IPS DF 4.7 (cell line): ENCODE results near the gene COX4I1.
"Not testable (repeated sequence)": the region's sequence is repeated elsewhere in the genome, so short reads cannot be mapped to it uniquely, and the experiment has no call there.

Experiments
- DNase-seq: peaks from one replicate; pipeline ENCODE4 v3.0.0-alpha.2; 2013; ENCODE audit warnings: low spot score; ENCODE audit errors: extremely low read depth

Gene COX4I1

DNA sequence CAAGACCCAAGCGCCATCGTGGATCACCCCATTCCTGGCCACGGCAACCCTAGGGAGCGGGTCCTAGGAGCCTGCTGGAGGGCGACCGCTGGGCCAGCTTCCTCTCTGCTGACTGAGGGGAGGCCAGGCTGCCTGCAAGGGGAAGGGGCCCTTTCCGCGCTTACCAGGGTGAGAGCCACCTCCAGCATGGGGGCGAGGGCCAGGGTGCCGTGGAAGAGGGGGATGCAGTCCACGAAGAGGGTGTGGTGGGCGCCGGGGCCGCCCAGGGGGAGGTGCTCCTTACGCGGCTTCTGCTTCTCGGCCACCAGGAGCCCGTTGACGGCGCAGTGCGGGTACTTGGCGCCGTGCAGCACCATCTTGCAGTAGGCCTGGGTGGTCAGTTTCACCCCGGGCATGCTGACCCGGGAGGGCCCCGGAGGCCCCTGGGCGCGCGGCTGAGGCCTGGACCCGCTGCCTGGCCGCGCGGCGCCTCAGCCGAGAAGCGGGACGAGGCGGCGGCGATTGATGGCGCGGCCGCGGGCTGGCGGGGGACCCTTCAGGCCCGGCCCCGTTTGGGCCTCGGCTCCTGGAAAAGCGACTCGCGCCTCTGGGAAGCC lies 496 bp upstream of the COX4I1 start:
- DNase-seq, result no peak

- no peak for DNase-seq
These were observed 800 bp downstream of the COX4I1 start for GRCh38 chr16:85800321-85800669.

DNA sequence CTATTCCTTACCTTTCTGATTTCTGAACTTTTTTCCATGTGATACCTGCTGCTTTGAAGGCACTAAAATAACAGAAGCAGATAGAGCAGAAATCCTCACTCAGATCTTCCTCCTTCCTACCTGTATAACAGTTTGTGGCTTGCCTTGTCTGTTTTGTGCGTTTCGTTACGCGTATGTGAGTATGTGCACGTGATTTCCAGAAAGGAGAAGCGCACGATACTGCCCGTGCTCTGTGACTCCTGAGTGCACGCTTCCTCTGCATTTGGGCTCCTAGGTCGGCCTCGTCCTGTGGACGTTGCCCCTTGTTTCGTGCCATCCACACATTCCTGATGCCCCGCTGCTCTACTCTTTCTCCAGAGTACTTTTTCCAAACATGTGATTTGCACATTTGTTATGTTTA lies 4.1 kb downstream of the COX4I1 start:
- no peak for DNase-seq

DNA sequence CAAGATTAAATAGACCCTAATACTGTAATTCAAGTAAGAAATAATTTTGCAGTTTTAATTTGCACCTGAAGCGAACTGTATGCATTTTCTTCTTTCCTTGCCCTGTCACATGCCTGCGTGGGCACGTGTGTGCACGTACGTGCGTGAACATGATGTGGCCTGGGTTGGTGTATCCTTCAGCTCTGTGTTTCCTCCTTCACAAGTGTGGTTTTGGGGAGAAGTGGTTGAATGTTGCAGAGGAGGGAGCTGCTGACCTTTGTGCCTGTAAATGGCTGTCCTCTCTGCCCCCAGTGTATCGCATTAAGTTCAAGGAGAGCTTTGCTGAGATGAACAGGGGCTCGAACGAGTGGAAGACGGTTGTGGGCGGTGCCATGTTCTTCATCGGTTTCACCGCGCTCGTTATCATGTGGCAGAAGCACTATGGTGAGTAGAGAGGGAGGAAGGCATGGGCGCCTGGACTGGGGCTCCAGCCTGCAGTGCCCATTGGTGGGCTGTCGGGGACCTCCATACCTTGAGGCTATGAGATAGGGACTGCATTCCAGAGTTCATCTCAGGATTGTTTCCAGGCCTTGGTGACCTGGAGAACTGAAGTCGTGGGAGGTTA lies 6.0 kb downstream of the COX4I1 start:
- DNase-seq, result no peak

DNA sequence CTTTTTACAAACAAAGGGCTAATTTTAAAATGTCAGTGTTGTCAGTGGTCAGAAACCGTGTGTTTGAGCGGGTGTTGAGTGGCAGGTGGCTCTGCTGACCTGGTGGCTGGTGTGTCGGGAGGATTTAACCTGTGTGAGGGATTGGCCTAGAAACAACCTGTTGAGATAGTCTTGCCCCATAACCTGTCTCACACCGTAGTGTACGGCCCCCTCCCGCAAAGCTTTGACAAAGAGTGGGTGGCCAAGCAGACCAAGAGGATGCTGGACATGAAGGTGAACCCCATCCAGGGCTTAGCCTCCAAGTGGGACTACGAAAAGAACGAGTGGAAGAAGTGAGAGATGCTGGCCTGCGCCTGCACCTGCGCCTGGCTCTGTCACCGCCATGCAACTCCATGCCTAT lies 7.0 kb downstream of the COX4I1 start:
- DNase-seq, result no peak

DNA sequence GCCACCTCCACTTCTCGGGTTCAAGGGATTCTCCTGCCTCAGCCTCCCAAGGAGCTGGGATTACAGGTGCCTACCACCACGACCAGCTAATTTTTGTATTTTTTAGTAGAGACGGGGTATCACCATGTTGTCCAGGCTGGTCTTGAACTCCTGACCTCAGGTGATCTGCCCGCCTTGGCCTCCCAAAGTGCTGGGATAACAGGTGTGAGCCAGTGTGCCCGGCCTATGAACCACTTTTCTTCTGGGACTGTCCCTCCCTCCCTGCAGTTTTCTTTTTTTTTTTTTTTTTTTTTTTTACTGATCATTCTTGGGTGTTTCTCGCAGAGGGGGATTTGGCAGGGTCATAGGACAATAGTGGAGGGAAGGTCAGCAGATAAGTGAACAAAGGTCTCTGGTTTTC lies 7.8 kb downstream of the COX4I1 start:
- DNase-seq, result not testable (repeated sequence)

DNA sequence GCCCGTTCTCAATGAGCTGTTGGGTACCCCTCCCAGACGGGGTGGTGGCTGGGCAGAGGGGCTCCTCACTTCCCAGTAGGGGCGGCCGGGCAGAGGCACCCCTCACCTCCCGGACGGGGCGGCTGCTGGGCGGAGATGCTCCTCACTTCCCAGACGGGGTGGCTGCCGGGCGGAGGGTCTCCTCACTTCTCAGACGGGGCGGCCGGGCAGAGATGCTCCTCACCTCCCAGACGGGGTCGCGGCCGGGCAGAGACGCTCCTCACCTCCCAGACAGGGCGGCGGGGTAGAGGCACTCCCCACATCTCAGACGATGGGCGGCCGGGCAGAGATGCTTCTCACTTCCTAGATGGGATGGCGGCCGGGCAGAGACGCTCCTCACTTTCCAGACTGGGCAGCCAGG lies 8.6 kb downstream of the COX4I1 start:
- not testable (repeated sequence) for DNase-seq

- DNase-seq, result no peak
These were observed 9.4 kb downstream of the COX4I1 start for GRCh38 chr16:85808926-85809325.

- DNase-seq, result no peak
These were observed 10.2 kb downstream of the COX4I1 start for GRCh38 chr16:85809645-85810044.

DNA sequence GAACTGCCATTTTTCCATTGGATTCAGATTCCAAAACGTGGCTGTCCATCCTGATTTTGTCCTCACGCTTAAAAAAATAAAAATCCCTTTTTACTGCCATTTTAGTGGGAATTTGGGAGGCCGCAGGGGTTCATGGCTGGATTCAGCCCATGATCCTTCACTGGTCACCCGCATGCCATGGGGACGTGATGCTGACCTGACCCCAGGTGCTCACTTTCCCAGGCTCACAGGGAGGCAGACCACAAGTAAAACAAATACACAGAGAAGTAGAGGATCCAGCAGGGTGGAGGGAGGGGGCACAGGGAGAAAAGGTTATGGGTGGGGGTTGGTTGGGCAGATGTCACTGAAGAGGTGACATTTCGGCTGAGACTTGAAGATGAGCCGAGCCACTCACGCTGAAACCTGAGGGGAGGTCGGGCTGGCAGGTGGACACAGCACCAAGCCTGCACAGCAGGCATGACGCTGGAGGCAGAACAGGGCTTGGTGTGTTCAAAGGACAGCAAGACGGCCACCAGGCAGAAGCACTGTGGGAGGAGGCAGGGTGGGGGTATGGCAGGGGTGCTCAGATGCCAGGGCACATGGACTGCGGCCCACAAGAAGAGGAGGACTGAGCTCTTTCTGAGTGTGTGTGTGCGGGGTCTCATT lies 10.7 kb downstream of the COX4I1 start:
- no peak for DNase-seq

DNA sequence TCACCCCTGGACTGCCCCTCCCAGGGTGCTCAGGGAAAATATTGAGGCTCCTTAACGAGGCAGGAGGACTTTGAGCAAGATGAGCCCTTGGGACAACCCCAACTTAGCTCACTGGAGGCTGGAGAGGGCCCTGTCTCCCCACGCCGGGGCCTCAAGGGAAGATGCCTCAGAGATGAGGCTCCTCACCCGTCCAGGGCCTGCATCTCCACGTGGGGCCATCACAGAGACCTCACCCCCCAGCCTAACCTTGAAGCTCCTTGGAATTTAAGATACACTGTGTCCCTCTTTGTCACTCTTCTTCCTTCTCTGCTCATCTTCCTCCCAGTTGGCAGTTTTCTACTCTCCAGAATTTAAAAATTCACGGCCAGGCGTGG lies 11.2 kb downstream of the COX4I1 start:
- DNase-seq, result no peak

- DNase-seq, result no peak
These were observed 12.7 kb downstream of the COX4I1 start for GRCh38 chr16:85812031-85812807.

DNA sequence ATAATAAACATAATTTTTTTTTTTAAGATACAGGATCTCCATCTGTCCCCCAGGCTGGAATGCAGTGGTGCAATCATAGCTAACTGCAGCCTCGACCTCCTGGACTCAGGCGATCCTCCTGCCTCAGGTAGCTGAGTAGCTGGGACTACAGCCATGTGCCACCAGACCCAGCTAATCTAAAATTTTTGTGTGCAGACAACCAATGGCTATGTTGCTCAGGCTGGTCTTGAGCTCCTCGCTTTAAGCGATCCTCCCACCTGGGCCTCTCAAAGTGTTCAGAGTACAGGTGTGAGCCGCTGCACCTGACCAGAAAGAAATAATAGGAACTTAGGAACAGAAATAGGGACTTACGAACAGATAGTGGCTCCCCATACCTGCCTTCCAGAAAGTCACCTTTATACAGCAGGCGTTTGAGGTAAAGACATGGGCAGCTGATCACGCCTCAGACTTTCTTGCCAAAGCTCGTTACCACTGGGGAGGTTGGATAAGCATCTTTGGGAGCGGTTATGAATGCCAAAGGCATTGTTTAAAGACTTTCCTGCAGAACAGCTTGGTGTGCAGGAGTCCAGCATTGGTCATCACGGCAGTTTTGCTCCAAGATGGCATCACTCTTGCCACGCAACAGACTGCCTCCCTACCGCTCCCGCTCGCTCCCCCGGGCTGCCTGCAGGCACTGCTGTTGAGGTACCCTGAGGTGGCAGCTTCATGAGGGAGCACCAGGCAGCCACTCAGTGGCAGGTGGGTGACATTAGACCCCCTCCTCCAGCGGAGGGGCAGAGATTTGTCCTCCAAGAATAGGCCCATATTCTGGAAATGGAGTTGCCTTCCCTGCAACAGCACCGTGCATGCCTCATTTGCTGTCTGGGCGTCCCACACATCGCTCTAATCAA lies 13.6 kb downstream of the COX4I1 start:
- no peak for DNase-seq

GRCh38 chr16:85816159-85816558 lies 16.7 kb downstream of the COX4I1 start:
- DNase-seq, result no peak

GRCh38 chr16:85817195-85817594 lies 17.7 kb downstream of the COX4I1 start:
- not testable (repeated sequence) for DNase-seq

- peak; percentile 93 for DNase-seq
These were observed 19.8 kb downstream of the COX4I1 start for GRCh38 chr16:85819245-85819644.

DNA sequence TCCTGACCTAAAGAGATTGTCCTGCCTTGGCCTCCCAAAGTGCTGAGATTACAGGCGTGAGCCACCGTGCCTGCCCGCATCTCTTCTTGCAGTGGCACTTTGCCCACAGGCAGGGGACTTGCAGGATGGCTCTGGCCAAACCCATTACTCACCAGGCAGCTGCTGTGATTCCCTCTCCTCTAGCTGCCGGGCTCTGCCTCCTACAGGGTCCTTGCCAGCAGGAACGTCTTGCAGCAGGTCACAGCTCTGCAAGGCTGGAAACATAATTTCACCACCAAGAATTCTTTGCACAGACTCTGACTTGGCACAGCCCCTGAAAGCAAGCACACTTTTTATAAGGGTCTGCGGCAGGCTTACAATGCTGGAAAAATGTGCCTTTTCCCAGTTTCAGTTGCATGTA lies 20.3 kb downstream of the COX4I1 start:
- no peak for DNase-seq

DNA sequence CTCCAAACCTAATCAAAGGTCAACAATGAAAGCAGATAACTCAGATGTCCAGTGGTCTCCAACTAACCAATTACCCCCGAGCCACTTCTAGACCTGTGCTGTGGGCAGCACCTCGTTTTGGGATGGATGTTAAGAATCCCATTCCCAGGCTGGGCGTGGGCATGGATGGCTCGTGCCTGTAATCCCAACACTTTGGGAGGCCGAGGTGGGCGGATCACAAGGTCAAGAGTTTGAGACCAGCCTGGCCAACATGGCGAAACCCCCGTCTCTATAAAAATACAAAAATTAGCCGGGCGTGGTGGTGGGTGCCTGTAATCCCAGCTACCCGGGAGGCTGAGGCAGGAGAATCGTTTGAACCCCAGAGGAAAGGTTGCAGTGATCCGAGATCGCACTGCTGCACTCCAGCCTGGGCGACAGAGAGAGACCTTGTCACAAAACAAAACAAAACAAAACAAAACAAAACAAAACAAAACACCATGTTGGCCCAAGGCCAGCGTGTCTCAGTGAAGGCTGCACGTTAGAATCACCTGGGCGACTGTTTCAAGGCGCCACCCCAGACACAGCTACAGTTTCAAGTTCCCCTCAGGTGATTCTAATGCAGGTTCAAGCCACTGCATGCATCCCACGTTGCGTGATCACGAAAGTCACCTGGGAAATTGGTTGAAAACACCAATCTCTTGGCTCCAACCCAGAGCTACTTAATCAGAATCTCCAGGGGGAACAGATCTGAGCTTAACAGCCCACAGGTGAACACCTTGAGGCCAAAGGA lies 21.3 kb downstream of the COX4I1 start:
- DNase-seq, result no peak

GRCh38 chr16:85821390-85822135 lies 22.1 kb downstream of the COX4I1 start:
- DNase-seq, result no peak

GRCh38 chr16:85822145-85822544 lies 22.6 kb downstream of the COX4I1 start:
- DNase-seq, result no peak
